Fibroblast of lung (primary cell): ENCODE data around the gene JOSD2. TPM values are rescaled to one million over a fixed set of nuclear protein-coding genes. Genes with fewer than 3 reads are reported as not detected.

Source experiments
- DNase-seq, 2 donors: peaks; one replicate each; pipeline versions ENCODE4 v3.0.0 to v3.0.0-alpha.2; 2010; ENCODE audit warnings: low read depth in 2 of 2
- H2AFZ ChIP-seq: 2 replicates; pipeline ENCODE4 v1.5.1; 2012; ENCODE audit warnings: low read length, control low read depth, inconsistent platforms
- H3K27ac ChIP-seq: 2 replicates; pipeline ENCODE4 v1.5.1; 2011; ENCODE audit warnings: low read length, control low read depth; ENCODE audit not compliant: insufficient read depth
- H3K27me3 ChIP-seq: 2 replicates; pipeline ENCODE4 v1.5.1; 2011; ENCODE audit warnings: mild to moderate bottlenecking, low read length; ENCODE audit not compliant: control insufficient read depth, insufficient read depth
- H3K36me3 ChIP-seq: 2 replicates; pipeline ENCODE4 v1.5.1; 2011; ENCODE audit warnings: low read length; ENCODE audit not compliant: control insufficient read depth, insufficient read depth
- H3K4me1 ChIP-seq: 2 replicates; pipeline ENCODE4 v1.5.1; 2011; ENCODE audit warnings: low read length; ENCODE audit not compliant: control insufficient read depth, insufficient read depth; ENCODE audit errors: extremely low read depth
- H3K4me2 ChIP-seq: 2 replicates; pipeline ENCODE4 v1.5.1; 2011; ENCODE audit warnings: low read length, control low read depth; ENCODE audit not compliant: insufficient read depth; ENCODE audit errors: extremely low read depth
- H3K4me3 ChIP-seq, 4 experiments: fragments of 200-600 bp in 1 of 4; sonication (generic) in 1 of 4; replicated peaks in 1 of 4; 2 replicates each; pipeline ENCODE4 v1.5.1; 2011 to 2016; ENCODE audit warnings: low read length in 4 of 4, low read depth in 3 of 4, mild to moderate bottlenecking in 3 of 4, control low read depth in 2 of 4, inconsistent platforms in 1 of 4, mixed read lengths in 1 of 4; ENCODE audit not compliant: insufficient read depth in 1 of 4; ENCODE audit errors: control extremely low read depth in 1 of 4
- H3K79me2 ChIP-seq: 2 replicates; pipeline ENCODE4 v1.5.1; 2012; ENCODE audit warnings: mild to moderate bottlenecking, low read length, inconsistent platforms; ENCODE audit not compliant: control insufficient read depth, insufficient read depth
- H3K9ac ChIP-seq: 2 replicates; pipeline ENCODE4 v1.5.1; 2011; ENCODE audit warnings: mild to moderate bottlenecking, low read length, control low read depth; ENCODE audit not compliant: insufficient read depth
- H3K9me3 ChIP-seq: 2 replicates; pipeline ENCODE4 v1.5.1; 2012; ENCODE audit warnings: low read depth, low read length; ENCODE audit not compliant: control insufficient read depth, insufficient read depth
- H4K20me1 ChIP-seq: 2 replicates; pipeline ENCODE4 v1.5.1; 2011; ENCODE audit warnings: low read length; ENCODE audit not compliant: control insufficient read depth, insufficient read depth; ENCODE audit errors: extremely low read depth
- EZH2 ChIP-seq: IDR thresholded peaks from 2 replicates; pipeline ENCODE4 v1.5.1; 2012; ENCODE audit warnings: low read length, control low read depth, mild to moderate bottlenecking; ENCODE audit errors: missing control alignments
- polyA plus RNA-seq, 2 donors: library from polyadenylated mRNA; depleted of rRNA in 1 of 2; stranded (reverse) in 1 of 2; unstranded in 1 of 2; fragments of >200 nt; gene quantifications; 2 replicates each; pipeline ENCODE4 v1.2.1, GENCODE V29; 2011 to 2012; ENCODE audit warnings: missing spikeins in 1 of 2
- total RNA-seq: library from RNA; depleted of rRNA; stranded (reverse); fragments of >200 nt; gene quantifications from 2 replicates; pipeline ENCODE4 v1.2.1, GENCODE V29; 2014
- TF ChIP-seq, protein P1 (sequence below), 2 donors: IDR thresholded peaks in 1 of 2; conservative IDR thresholded peaks in 1 of 2; 1 replicate in 1 of 2; 2 replicates in 1 of 2; pipeline ENCODE4 v1.5.1; 2011 to 2012; ENCODE audit warnings: low read length in 2 of 2, control low read depth in 1 of 2, inconsistent platforms in 1 of 2, low read depth in 1 of 2, mild to moderate bottlenecking in 1 of 2

JOSD2 gene
- total and polyA plus RNA-seq, 2 donors (not counting 1 experiment from before 2014, with no cell fraction given) = 17.3 to 48.6 TPM

DNA sequence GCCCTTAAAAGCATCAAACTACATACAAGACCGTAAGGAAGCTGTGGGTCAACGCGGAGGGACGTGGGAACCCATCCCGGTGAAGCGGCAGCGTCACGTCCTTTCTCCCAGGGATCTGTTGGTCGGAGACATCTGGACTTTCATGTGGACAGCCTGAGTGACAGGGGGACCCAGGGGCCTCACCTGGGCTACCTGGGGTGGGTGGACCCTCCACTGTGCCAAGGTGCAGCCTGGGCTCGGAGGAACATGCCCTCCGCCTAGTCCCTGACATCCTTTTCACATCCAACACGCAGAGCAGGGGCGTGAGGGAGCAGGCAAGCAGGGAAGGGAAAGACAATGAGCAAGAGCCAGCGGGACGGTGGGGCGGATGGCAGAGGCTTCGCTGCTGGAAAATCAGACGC lies 20.6 kb downstream of the JOSD2 start:
- Histone ChIP-seq H3K9me3 (no peaks in the 10 kb centered on the region), H3K79me2 (no peaks in the 10 kb centered on the region), H3K36me3 (no peaks in the 10 kb centered on the region), H3K9ac (no peak overlapping the region), H3K4me1 (no peaks in the 10 kb centered on the region), H4K20me1 (no peaks in the 10 kb centered on the region), H3K27me3 (peaks cover 27% of the 10 kb centered on the region), H3K4me3 (no peak overlapping the region), H2AFZ (no peak overlapping the region), H3K4me2 (no peak overlapping the region), H3K27ac (no peak overlapping the region)
- DNase-seq = no peak
- TF ChIP-seq, protein P1, sequence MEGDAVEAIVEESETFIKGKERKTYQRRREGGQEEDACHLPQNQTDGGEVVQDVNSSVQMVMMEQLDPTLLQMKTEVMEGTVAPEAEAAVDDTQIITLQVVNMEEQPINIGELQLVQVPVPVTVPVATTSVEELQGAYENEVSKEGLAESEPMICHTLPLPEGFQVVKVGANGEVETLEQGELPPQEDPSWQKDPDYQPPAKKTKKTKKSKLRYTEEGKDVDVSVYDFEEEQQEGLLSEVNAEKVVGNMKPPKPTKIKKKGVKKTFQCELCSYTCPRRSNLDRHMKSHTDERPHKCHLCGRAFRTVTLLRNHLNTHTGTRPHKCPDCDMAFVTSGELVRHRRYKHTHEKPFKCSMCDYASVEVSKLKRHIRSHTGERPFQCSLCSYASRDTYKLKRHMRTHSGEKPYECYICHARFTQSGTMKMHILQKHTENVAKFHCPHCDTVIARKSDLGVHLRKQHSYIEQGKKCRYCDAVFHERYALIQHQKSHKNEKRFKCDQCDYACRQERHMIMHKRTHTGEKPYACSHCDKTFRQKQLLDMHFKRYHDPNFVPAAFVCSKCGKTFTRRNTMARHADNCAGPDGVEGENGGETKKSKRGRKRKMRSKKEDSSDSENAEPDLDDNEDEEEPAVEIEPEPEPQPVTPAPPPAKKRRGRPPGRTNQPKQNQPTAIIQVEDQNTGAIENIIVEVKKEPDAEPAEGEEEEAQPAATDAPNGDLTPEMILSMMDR (conservative IDR thresholded peaks at IDR 0.05 in 1 of 2, IDR thresholded peaks at IDR 0.05 in 1 of 2; ENCODE audit: low read depth in 1 of 2, low read length in 2 of 2) = no peak
- TF ChIP-seq EZH2 = no peak

DNA sequence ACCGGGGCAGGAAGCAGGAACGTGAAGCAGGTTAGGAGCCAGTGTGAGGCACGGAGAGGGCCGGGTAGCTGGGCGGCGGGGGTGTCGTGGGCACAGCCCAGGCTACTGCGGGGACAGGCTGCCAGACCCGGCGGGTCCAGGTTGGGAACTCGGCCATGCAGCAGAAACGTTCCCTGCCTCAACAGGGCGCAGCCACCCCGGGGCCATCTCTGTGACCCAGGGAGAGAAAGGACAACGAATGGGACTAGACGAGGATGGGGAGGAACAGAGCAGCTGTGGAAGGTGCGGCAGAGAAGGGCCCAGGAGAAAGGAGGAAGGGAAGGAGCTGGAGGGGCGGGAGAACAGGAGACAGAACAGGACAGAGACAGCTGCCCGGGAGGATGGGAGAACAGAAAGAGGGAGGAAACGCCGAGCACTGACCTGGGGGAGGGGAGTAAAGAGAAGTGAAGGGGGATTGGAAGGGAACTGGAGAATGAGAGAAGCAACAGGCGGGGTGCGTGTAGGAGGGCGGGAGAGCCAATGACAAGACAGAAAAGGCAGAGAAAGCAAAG lies 21.5 kb downstream of the JOSD2 start:
- Histone ChIP-seq H3K4me3 (no peak overlapping the region), H3K36me3 (no peaks in the 10 kb centered on the region), H3K27me3 (peaks cover 27% of the 10 kb centered on the region), H3K9ac (no peak overlapping the region), H2AFZ (no peak overlapping the region), H3K79me2 (no peaks in the 10 kb centered on the region), H3K4me1 (no peaks in the 10 kb centered on the region), H4K20me1 (no peaks in the 10 kb centered on the region), H3K9me3 (no peaks in the 10 kb centered on the region), H3K4me2 (no peak overlapping the region), H3K27ac (no peak overlapping the region)
- TF ChIP-seq EZH2 = no peak
- TF ChIP-seq, protein P1 (conservative IDR thresholded peaks at IDR 0.05 in 1 of 2, IDR thresholded peaks at IDR 0.05 in 1 of 2; ENCODE audit: low read depth in 1 of 2, low read length in 2 of 2) = no peak
- no peak for DNase-seq

DNA sequence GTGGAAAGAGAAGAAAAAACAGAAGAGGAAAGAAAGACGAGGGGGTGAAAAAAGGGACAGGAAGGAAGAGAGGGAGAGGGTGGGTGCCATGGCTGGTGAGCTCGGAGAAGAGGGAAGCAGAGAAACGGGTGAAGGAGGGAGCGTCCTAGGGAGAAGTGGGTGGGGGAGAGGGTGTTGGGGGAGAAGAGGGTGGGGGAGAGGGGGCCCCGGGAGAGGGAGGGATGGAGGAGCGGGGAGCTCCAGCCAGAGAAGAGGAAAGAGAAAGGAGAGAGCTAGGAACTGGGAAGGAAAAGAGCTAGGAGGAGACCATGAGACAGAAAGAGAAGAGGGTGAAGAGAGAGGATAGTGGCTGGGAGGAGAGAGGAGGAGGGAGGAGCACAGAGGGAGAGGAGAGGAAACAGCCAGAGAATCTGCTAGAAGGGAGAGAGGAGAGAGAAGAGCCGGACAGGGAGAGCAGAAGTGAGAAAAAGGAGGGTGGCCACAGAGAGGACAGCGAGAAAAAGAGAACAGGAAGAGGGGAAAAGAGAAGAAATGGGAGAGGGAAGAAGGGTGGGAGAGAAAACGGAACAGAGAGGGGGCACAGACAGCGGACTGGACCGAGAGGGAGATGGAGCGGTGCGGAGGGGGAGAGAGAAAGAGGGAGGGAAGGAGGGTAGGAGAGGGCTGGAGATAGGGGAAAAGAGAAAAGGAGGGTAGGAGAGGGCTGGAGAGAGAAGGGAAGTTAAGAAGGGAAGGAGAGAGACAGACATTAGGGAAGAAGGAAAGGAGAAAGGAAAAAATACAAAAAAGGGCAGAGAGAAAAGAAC lies 22.4 kb downstream of the JOSD2 start:
- Histone ChIP-seq H3K4me2 (no peak overlapping the region), H3K4me3 (no peak overlapping the region), H3K27me3 (peaks cover 27% of the 10 kb centered on the region), H3K4me1 (no peaks in the 10 kb centered on the region), H2AFZ (no peak overlapping the region), H3K27ac (no peak overlapping the region), H3K9me3 (no peaks in the 10 kb centered on the region), H4K20me1 (no peaks in the 10 kb centered on the region), H3K9ac (no peak overlapping the region), H3K79me2 (no peaks in the 10 kb centered on the region), H3K36me3 (no peaks in the 10 kb centered on the region)
- DNase-seq = no peak
- no peak for TF ChIP-seq EZH2
- TF ChIP-seq, protein P1 (conservative IDR thresholded peaks at IDR 0.05 in 1 of 2, IDR thresholded peaks at IDR 0.05 in 1 of 2; ENCODE audit: low read depth in 1 of 2, low read length in 2 of 2) = no peak
